ENCODE data around the gene ZNF611.
"Not testable (repeated sequence)": the region's sequence is repeated elsewhere in the genome, so short reads cannot be mapped to it uniquely, and the experiment has no call there.

ZNF611 gene

GRCh38 chr19:52716522-52716921, 18.3 kb downstream of the ZNF611 start:
- Histone ChIP-seq H3K4me3 (ENCODE audit: low read depth in 1 of 2, low read length in 2 of 2) (no peak overlapping the region), H3K27ac (ENCODE audit: low read length) (no peak overlapping the region), H4K20me1 (ENCODE audit: insufficient read depth, low read length) (no peaks in the 10 kb centered on the region), H3K27me3 (ENCODE audit: insufficient read depth, low read length, poor library complexity) (no peaks in the 10 kb centered on the region), H3K9me3 (ENCODE audit: insufficient read depth, low read length, severe bottlenecking) (peaks cover 7% of the 10 kb centered on the region), H3K79me2 (ENCODE audit: insufficient read depth, low read length) (no peaks in the 10 kb centered on the region), H2AFZ (ENCODE audit: low read depth, low read length) (no peak overlapping the region), H3K4me1 (ENCODE audit: insufficient read depth, low read length) (no peaks in the 10 kb centered on the region), H3K36me3 (ENCODE audit: insufficient read depth, low read length) (peaks cover 46% of the 10 kb centered on the region), H3K9ac (ENCODE audit: low read depth, low read length) (no peak overlapping the region), H3K4me2 (ENCODE audit: insufficient read depth, low read length) (no peak overlapping the region)
- TF ChIP-seq EZH2 (IDR thresholded peaks at IDR 0.05; ENCODE audit: borderline replicate concordance, low read depth, low read length, severe bottlenecking), result no peak
- TF ChIP-seq CTCF (IDR thresholded peaks at IDR 0.05; ENCODE audit: borderline replicate concordance, extremely low read depth, low read length, poor library complexity, severe bottlenecking), result no peak
- no peak for DNase-seq
- no peak for ATAC-seq (ENCODE audit: insufficient read depth, low read depth)

GRCh38 chr19:52715902-52716301, 18.9 kb downstream of the ZNF611 start:
- H4K20me1 ChIP-seq (ENCODE audit: insufficient read depth, low read length); H3K9me3 ChIP-seq (ENCODE audit: insufficient read depth, low read length, severe bottlenecking); H3K4me1 ChIP-seq (ENCODE audit: insufficient read depth, low read length); H3K4me3 ChIP-seq (ENCODE audit: low read depth in 1 of 2, low read length in 2 of 2); ATAC-seq (ENCODE audit: insufficient read depth, low read depth); H3K9ac ChIP-seq (ENCODE audit: low read depth, low read length); DNase-seq; H3K79me2 ChIP-seq (ENCODE audit: insufficient read depth, low read length); H3K27ac ChIP-seq (ENCODE audit: low read length); H2AFZ ChIP-seq (ENCODE audit: low read depth, low read length); H3K4me2 ChIP-seq (ENCODE audit: insufficient read depth, low read length); H3K27me3 ChIP-seq (ENCODE audit: insufficient read depth, low read length, poor library complexity): not testable (repeated sequence)
- H3K36me3 ChIP-seq (ENCODE audit: insufficient read depth, low read length), result peaks cover 46% of the 10 kb centered on the region

- H2AFZ ChIP-seq (ENCODE audit: low read depth, low read length); DNase-seq; ATAC-seq (ENCODE audit: insufficient read depth, low read depth); H3K79me2 ChIP-seq (ENCODE audit: insufficient read depth, low read length); H3K4me3 ChIP-seq (ENCODE audit: low read depth in 1 of 2, low read length in 2 of 2); H3K9me3 ChIP-seq (ENCODE audit: insufficient read depth, low read length, severe bottlenecking); H3K4me2 ChIP-seq (ENCODE audit: insufficient read depth, low read length); H3K4me1 ChIP-seq (ENCODE audit: insufficient read depth, low read length); H3K27me3 ChIP-seq (ENCODE audit: insufficient read depth, low read length, poor library complexity); H3K27ac ChIP-seq (ENCODE audit: low read length); H3K9ac ChIP-seq (ENCODE audit: low read depth, low read length); H4K20me1 ChIP-seq (ENCODE audit: insufficient read depth, low read length): not testable (repeated sequence)
- peaks cover 41% of the 10 kb centered on the region for H3K36me3 ChIP-seq (ENCODE audit: insufficient read depth, low read length)
Observed at GRCh38 chr19:52715330-52715729, 19.5 kb downstream of the ZNF611 start.

- H3K36me3 ChIP-seq (ENCODE audit: insufficient read depth, low read length), result peaks cover 51% of the 10 kb centered on the region
- DNase-seq; H3K4me1 ChIP-seq (ENCODE audit: insufficient read depth, low read length); H3K4me3 ChIP-seq (ENCODE audit: low read depth in 1 of 2, low read length in 2 of 2); H3K9ac ChIP-seq (ENCODE audit: low read depth, low read length); H2AFZ ChIP-seq (ENCODE audit: low read depth, low read length); H4K20me1 ChIP-seq (ENCODE audit: insufficient read depth, low read length); H3K27me3 ChIP-seq (ENCODE audit: insufficient read depth, low read length, poor library complexity); H3K4me2 ChIP-seq (ENCODE audit: insufficient read depth, low read length); H3K79me2 ChIP-seq (ENCODE audit: insufficient read depth, low read length); ATAC-seq (ENCODE audit: insufficient read depth, low read depth); H3K27ac ChIP-seq (ENCODE audit: low read length); H3K9me3 ChIP-seq (ENCODE audit: insufficient read depth, low read length, severe bottlenecking): not testable (repeated sequence)
Observed at GRCh38 chr19:52713051-52713450, 21.8 kb downstream of the ZNF611 start.

GRCh38 chr19:52711661-52712060, 23.2 kb downstream of the ZNF611 start:
- not testable (repeated sequence) for H4K20me1 ChIP-seq (ENCODE audit: insufficient read depth, low read length); H3K27ac ChIP-seq (ENCODE audit: low read length); ATAC-seq (ENCODE audit: insufficient read depth, low read depth); H3K9ac ChIP-seq (ENCODE audit: low read depth, low read length); H3K27me3 ChIP-seq (ENCODE audit: insufficient read depth, low read length, poor library complexity); H3K4me2 ChIP-seq (ENCODE audit: insufficient read depth, low read length); DNase-seq; H3K9me3 ChIP-seq (ENCODE audit: insufficient read depth, low read length, severe bottlenecking); H3K4me3 ChIP-seq (ENCODE audit: low read depth in 1 of 2, low read length in 2 of 2); H3K4me1 ChIP-seq (ENCODE audit: insufficient read depth, low read length); H2AFZ ChIP-seq (ENCODE audit: low read depth, low read length); H3K79me2 ChIP-seq (ENCODE audit: insufficient read depth, low read length)
- H3K36me3 ChIP-seq (ENCODE audit: insufficient read depth, low read length), result peaks cover 59% of the 10 kb centered on the region
